COLO829 (cell line): ENCODE data around the gene PTPRO.
A peak's percentile ranks its signal among the peaks of the same experiment; 100 is the strongest.

Experiments
- DNase-seq: peaks from one replicate; pipeline ENCODE4 v3.0.0; 2012; ENCODE audit warnings: low spot score

The PTPRO gene

GRCh38 chr12:15322164-15323061 is at the start of gene PTPRO:
PTPRO (plus strand) TSS chr12:15322508.
- DNase-seq: no peak

- no peak for DNase-seq
Observed at GRCh38 chr12:15273896-15274295, 48.4 kb upstream of the PTPRO start.

- DNase-seq: no peak
Observed at GRCh38 chr12:15274561-15274967, 47.7 kb upstream of the PTPRO start.

- DNase-seq: peak; percentile 71
Observed at GRCh38 chr12:15276088-15276698, 46.1 kb upstream of the PTPRO start.

- peak; percentile 90 for DNase-seq
Observed at GRCh38 chr12:15278816-15279658, 43.3 kb upstream of the PTPRO start.

- no peak for DNase-seq
Observed at GRCh38 chr12:15280930-15281329, 41.4 kb upstream of the PTPRO start.

GRCh38 chr12:15289192-15289591 is 33.1 kb upstream of the PTPRO start:
- DNase-seq: no peak

GRCh38 chr12:15293731-15294130 is 28.6 kb upstream of the PTPRO start:
- no peak for DNase-seq

GRCh38 chr12:15299947-15300346 is 22.4 kb upstream of the PTPRO start:
- no peak for DNase-seq

- no peak for DNase-seq
Observed at GRCh38 chr12:15304296-15304695, 18.0 kb upstream of the PTPRO start.

- DNase-seq: no peak
Observed at GRCh38 chr12:15306605-15307004, 15.7 kb upstream of the PTPRO start.

- DNase-seq: no peak
Observed at GRCh38 chr12:15307079-15307478, 15.2 kb upstream of the PTPRO start.

GRCh38 chr12:15318841-15319240 is 3.5 kb upstream of the PTPRO start:
- DNase-seq: no peak

GRCh38 chr12:15320881-15321280 is 1.4 kb upstream of the PTPRO start:
- DNase-seq: no peak

- DNase-seq: no peak
Observed at GRCh38 chr12:15323480-15323879, 1.2 kb downstream of the PTPRO start.

- DNase-seq: no peak
Observed at GRCh38 chr12:15329891-15330290, 7.6 kb downstream of the PTPRO start.

- no peak for DNase-seq
Observed at GRCh38 chr12:15334225-15334624, 11.9 kb downstream of the PTPRO start.

- no peak for DNase-seq
Observed at GRCh38 chr12:15335959-15336358, 13.7 kb downstream of the PTPRO start.

GRCh38 chr12:15336768-15337553 is 14.7 kb downstream of the PTPRO start:
- DNase-seq: no peak

- DNase-seq: no peak
Observed at GRCh38 chr12:15341371-15341770, 19.1 kb downstream of the PTPRO start.

- no peak for DNase-seq
Observed at GRCh38 chr12:15344561-15344960, 22.3 kb downstream of the PTPRO start.

GRCh38 chr12:15346488-15346887 is 24.2 kb downstream of the PTPRO start:
- no peak for DNase-seq
